Stimulated activated CD8-positive, alpha-beta memory T cell treated with anti-CD3 and anti-CD28 coated beads, Interleukin-4, amount 100 ng/mL, for 48 hours (primary cell): ENCODE data around the gene STXBP1.

Source experiments
- DNase-seq: peaks from one replicate; pipeline ENCODE4 v3.0.0-alpha.2; 2020

The STXBP1 gene

GRCh38 chr9:127739614-127740330, 127.7 kb downstream of the STXBP1 start:
- no peak for DNase-seq

GRCh38 chr9:127741831-127742434, 129.9 kb downstream of the STXBP1 start:
- no peak for DNase-seq
